Stimulated activated CD4-positive, alpha-beta T cell treated with anti-CD3 and anti-CD28 coated beads, Interleukin-15, amount 100 ng/mL, for 48 hours (primary cell): ENCODE measurements around the gene ZNF438.
A peak's percentile ranks its signal among the peaks of the same experiment; 100 is the strongest.
"Not testable (repeated sequence)": the region's sequence is repeated elsewhere in the genome, so short reads cannot be mapped to it uniquely, and the experiment has no call there.

Experiments used
- DNase-seq, 2 donors: peaks; one replicate each; pipeline ENCODE4 v3.0.0-alpha.2; 2020; ENCODE audit warnings: low read depth in 2 of 2

ZNF438 gene

GRCh38 chr10:30940256-30940655, 91.4 kb downstream of the ZNF438 start:
- DNase-seq: no peak

GRCh38 chr10:30939643-30940251, 91.9 kb downstream of the ZNF438 start:
- DNase-seq: no peak

- no peak for DNase-seq
Observed at GRCh38 chr10:30935078-30935477, 96.6 kb downstream of the ZNF438 start.

GRCh38 chr10:30931094-30931493, 100.6 kb downstream of the ZNF438 start:
- DNase-seq: no peak

GRCh38 chr10:30929901-30930520, 101.7 kb downstream of the ZNF438 start:
- DNase-seq: no peak

- DNase-seq: not testable (repeated sequence)
Observed at GRCh38 chr10:30929311-30929729, 102.3 kb downstream of the ZNF438 start.

- no peak for DNase-seq
Observed at GRCh38 chr10:30928742-30929141, 102.9 kb downstream of the ZNF438 start.

GRCh38 chr10:30918651-30919050, 113.0 kb downstream of the ZNF438 start:
- no peak for DNase-seq

- no peak for DNase-seq
Observed at GRCh38 chr10:30917789-30918188, 113.9 kb downstream of the ZNF438 start.

- DNase-seq: no peak
Observed at GRCh38 chr10:30917067-30917466, 114.6 kb downstream of the ZNF438 start.

- no peak for DNase-seq
Observed at GRCh38 chr10:30915146-30915545, 116.5 kb downstream of the ZNF438 start.

GRCh38 chr10:30911303-30911863, 120.3 kb downstream of the ZNF438 start:
- DNase-seq: no peak

GRCh38 chr10:30903397-30904138, 128.1 kb downstream of the ZNF438 start:
- DNase-seq: no peak

GRCh38 chr10:30902621-30903396, 128.9 kb downstream of the ZNF438 start:
- no peak for DNase-seq

- not testable (repeated sequence) for DNase-seq
Observed at GRCh38 chr10:30901487-30901886, 130.2 kb downstream of the ZNF438 start.

- DNase-seq: no peak
Observed at GRCh38 chr10:30898964-30899363, 132.7 kb downstream of the ZNF438 start.

GRCh38 chr10:30897547-30897946, 134.1 kb downstream of the ZNF438 start:
- DNase-seq: peak in 1 of 2 donors; percentile 1

GRCh38 chr10:30897048-30897447, 134.6 kb downstream of the ZNF438 start:
- DNase-seq: no peak

- no peak for DNase-seq
Observed at GRCh38 chr10:30894221-30894620, 137.4 kb downstream of the ZNF438 start.

- no peak for DNase-seq
Observed at GRCh38 chr10:30893208-30893607, 138.5 kb downstream of the ZNF438 start.

- DNase-seq: no peak
Observed at GRCh38 chr10:30887839-30888238, 143.8 kb downstream of the ZNF438 start.

- no peak for DNase-seq
Observed at GRCh38 chr10:30885423-30885822, 146.2 kb downstream of the ZNF438 start.
